Loucy (cell line): ENCODE results near the gene SLCO1B1.
"Not testable (repeated sequence)": the region's sequence is repeated elsewhere in the genome, so short reads cannot be mapped to it uniquely, and the experiment has no call there.

Experiments
- EZH2phosphoT487 ChIP-seq: fragments of 200-600 bp; IDR thresholded peaks from 2 replicates; pipeline ENCODE4 v1.6.1; 2018; ENCODE audit warnings: antibody characterized with exemption, mild to moderate bottlenecking, moderate library complexity, borderline replicate concordance
- TF ChIP-seq, protein P1 (sequence below): fragments of 200-600 bp; sonication (generic); conservative IDR thresholded peaks from 2 replicates; pipeline ENCODE4 v1.5.1; 2014; ENCODE audit warnings: mild to moderate bottlenecking, antibody characterized with exemption, low read length

GRCh38 chr12:21149861-21150260 is 18.9 kb downstream of the SLCO1B1 start:
- TF ChIP-seq, protein P1, sequence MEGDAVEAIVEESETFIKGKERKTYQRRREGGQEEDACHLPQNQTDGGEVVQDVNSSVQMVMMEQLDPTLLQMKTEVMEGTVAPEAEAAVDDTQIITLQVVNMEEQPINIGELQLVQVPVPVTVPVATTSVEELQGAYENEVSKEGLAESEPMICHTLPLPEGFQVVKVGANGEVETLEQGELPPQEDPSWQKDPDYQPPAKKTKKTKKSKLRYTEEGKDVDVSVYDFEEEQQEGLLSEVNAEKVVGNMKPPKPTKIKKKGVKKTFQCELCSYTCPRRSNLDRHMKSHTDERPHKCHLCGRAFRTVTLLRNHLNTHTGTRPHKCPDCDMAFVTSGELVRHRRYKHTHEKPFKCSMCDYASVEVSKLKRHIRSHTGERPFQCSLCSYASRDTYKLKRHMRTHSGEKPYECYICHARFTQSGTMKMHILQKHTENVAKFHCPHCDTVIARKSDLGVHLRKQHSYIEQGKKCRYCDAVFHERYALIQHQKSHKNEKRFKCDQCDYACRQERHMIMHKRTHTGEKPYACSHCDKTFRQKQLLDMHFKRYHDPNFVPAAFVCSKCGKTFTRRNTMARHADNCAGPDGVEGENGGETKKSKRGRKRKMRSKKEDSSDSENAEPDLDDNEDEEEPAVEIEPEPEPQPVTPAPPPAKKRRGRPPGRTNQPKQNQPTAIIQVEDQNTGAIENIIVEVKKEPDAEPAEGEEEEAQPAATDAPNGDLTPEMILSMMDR, result not testable (repeated sequence)
- not testable (repeated sequence) for TF ChIP-seq EZH2phosphoT487
